Measurements from ENCODE around the gene CMTM7.

- TF ChIP-seq GATA3 (IDR thresholded peaks at IDR 0.05; ENCODE audit: low read depth, low read length) (no peak), GATA2 (IDR thresholded peaks at IDR 0.05; ENCODE audit: low read depth, low read length) (no peak)
These were observed 78.7 kb downstream of the CMTM7 start for GRCh38 chr3:32470362-32470761.
